PC-9 (cell line): ENCODE results near the gene DPH2.

Experiments
- EZH2 ChIP-seq: fragments of 200-600 bp; sonication (generic); IDR thresholded peaks from 2 replicates; pipeline ENCODE4 v1.8.0; 2017; ENCODE audit warnings: antibody characterized with exemption, low read depth
- TF ChIP-seq, protein P1 (sequence below): fragments of 200-600 bp; sonication (generic); conservative IDR thresholded peaks from 2 replicates; pipeline ENCODE4 v1.6.1; 2017; ENCODE audit warnings: mixed run types, antibody characterized with exemption, mild to moderate bottlenecking, moderate library complexity

DNA sequence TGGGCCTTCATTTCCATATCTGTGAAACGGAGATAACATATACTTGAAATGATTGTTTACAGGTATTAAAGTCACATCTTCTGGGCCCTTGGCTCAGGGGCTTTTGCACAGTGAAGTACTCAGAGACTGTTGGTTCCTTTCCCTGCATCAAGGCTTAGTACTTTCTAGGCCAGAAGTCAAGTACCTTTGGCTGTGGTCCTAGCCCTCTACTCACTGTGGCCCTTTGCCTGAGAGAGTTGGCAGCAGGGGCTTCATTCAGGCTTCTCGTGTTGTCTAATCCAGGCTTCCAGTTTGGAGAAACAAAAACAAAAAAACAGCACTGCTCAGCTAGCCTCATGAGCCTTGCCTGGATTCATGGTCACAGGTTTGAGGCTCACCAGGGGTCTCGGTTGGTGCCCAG, 8.1 kb upstream of the DPH2 start:
- TF ChIP-seq, protein P1, sequence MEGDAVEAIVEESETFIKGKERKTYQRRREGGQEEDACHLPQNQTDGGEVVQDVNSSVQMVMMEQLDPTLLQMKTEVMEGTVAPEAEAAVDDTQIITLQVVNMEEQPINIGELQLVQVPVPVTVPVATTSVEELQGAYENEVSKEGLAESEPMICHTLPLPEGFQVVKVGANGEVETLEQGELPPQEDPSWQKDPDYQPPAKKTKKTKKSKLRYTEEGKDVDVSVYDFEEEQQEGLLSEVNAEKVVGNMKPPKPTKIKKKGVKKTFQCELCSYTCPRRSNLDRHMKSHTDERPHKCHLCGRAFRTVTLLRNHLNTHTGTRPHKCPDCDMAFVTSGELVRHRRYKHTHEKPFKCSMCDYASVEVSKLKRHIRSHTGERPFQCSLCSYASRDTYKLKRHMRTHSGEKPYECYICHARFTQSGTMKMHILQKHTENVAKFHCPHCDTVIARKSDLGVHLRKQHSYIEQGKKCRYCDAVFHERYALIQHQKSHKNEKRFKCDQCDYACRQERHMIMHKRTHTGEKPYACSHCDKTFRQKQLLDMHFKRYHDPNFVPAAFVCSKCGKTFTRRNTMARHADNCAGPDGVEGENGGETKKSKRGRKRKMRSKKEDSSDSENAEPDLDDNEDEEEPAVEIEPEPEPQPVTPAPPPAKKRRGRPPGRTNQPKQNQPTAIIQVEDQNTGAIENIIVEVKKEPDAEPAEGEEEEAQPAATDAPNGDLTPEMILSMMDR, result no peak
- TF ChIP-seq EZH2, result no peak
